Fibroblast of pulmonary artery (primary cell): ENCODE measurements around the gene PPFIBP1.
A peak's percentile ranks its signal among the peaks of the same experiment; 100 is the strongest.

Experiments used
- DNase-seq: peaks from one replicate; pipeline ENCODE4 v3.0.0-alpha.2; 2010; ENCODE audit warnings: low read depth
- H3K4me3 ChIP-seq: replicated peaks from 2 replicates; pipeline ENCODE4 v1.5.1; 2011; ENCODE audit warnings: low read depth, mild to moderate bottlenecking, control low read depth, low read length, moderate library complexity
- TF ChIP-seq, protein P1 (sequence below): IDR thresholded peaks from 2 replicates; pipeline ENCODE4 v1.5.1; 2011; ENCODE audit warnings: mild to moderate bottlenecking, control low read depth, low read length, inconsistent platforms; ENCODE audit errors: missing control alignments

The PPFIBP1 gene

DNA sequence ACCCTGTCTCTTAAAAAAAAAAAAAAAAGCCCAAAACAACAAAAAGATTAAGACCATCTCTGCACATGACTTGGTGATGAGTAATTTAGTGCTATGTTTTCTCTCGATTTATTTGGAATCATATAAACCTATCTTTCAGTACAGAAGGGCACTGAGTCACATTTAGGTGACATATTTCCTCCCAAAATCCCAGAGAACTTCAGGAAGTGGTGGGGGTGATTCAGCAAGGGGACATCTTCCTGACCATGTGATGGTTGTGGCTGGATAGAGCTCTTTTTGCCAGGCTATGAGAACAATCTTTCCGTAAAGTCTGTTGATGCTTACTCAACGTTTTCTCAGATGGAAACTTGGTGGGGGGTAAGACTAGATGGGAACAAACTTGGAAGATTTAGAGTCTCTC is 50.0 kb downstream of the PPFIBP1 start:
- no peak overlapping the region for H3K4me3 ChIP-seq
- TF ChIP-seq, protein P1, sequence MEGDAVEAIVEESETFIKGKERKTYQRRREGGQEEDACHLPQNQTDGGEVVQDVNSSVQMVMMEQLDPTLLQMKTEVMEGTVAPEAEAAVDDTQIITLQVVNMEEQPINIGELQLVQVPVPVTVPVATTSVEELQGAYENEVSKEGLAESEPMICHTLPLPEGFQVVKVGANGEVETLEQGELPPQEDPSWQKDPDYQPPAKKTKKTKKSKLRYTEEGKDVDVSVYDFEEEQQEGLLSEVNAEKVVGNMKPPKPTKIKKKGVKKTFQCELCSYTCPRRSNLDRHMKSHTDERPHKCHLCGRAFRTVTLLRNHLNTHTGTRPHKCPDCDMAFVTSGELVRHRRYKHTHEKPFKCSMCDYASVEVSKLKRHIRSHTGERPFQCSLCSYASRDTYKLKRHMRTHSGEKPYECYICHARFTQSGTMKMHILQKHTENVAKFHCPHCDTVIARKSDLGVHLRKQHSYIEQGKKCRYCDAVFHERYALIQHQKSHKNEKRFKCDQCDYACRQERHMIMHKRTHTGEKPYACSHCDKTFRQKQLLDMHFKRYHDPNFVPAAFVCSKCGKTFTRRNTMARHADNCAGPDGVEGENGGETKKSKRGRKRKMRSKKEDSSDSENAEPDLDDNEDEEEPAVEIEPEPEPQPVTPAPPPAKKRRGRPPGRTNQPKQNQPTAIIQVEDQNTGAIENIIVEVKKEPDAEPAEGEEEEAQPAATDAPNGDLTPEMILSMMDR = no peak
- peak; percentile 93 for DNase-seq

DNA sequence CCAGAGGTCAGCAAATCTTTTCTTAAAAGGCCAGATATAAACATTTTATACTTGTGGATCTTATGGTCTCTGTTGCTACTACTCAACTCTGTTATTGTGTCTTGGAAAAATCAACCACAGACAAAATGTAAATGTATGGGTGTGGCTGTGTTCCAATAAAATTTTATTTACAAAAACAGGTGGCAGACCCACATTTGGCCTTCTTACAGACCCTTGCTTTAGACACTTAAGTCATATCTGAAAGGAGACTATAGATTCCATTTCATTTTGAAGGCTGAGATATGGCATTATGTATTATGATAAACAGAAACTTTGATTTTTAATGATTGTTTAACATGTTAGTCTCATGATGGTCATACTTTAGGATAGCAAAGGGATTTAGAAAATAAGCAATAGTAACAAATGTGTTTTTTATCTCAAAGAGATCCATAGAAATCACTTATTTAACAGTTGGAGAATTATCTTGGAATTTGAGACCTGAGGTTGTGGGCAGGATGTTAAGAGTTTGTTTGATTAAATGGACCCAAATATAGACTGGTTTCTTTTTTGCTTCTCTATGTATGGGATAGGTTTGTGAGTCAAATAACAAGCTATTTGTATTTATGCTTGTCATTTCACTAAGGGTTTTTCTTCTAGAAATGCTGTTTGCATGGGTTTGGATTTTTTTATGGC is 51.2 kb downstream of the PPFIBP1 start:
- TF ChIP-seq, protein P1 = no peak
- H3K4me3 ChIP-seq = no peak overlapping the region
- DNase-seq = no peak

DNA sequence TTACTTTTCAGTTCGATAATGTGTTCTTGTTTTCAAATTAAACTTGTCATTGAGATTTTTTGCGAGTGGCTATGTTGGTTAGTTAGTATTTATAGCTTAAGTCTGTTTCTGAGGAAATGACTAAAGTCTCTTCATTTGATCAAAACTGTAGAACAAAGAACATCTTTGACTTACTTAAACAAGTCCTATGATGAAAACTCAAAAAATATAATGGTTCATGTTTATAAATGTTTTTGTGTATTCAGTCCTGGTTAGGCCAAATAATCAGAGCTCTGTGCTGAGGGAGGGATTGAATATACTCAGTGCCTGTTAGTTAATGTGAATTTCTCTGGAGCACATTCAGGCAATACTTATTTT is 51.7 kb downstream of the PPFIBP1 start:
- no peak overlapping the region for H3K4me3 ChIP-seq
- TF ChIP-seq, protein P1 = no peak
- DNase-seq = no peak

DNA sequence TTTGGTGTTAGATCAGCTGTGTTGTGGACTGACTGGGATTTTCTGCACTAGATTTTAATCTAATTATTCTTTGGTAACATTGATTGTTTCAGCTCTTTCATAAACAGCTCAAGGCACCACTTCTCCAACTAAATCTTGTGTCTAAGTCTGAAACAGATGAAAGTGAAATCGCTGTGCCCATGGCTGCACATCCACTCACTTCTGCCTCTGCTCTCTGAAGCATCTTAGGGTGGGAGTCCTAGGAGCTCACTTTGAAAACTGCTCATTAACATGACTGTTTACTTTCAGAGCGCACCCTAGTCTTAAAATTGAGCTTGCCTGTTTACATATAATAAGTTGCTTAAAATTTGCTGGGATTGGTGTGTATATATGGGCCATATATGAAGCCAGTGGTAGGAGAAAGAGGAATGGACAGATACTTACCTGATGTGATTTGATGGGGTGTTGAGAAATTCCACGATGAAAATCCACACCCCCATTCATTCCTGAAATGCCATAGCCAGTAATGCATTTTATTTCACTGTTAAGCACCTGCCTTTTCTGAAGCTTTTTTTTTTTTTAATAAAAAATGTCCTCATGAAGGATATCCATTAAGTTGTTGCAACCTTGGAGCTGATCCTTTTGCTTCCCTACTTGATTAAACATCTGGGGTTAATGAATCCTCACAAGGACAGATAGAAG is 52.8 kb downstream of the PPFIBP1 start:
- no peak for DNase-seq
- TF ChIP-seq, protein P1 = no peak
- no peak overlapping the region for H3K4me3 ChIP-seq

DNA sequence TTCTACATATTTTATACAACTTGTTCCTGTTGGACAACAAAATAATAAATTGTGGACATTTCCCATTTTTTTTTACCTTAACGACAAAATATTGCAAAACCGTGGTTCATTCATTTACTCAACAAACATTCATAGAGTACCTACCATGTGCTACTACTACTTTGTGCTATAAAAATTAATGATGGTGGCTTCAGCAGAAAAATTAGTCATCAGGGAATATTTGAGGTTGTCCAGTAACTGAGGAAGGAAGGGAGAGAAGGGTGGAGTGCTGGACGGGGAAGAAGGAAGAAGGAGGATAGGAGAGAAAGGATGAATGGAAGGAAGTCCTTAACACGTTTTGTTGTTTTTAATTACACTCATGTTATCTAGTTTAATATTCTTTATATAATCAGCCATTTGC is 53.7 kb downstream of the PPFIBP1 start:
- no peak overlapping the region for H3K4me3 ChIP-seq
- TF ChIP-seq, protein P1 = no peak
- DNase-seq = no peak

DNA sequence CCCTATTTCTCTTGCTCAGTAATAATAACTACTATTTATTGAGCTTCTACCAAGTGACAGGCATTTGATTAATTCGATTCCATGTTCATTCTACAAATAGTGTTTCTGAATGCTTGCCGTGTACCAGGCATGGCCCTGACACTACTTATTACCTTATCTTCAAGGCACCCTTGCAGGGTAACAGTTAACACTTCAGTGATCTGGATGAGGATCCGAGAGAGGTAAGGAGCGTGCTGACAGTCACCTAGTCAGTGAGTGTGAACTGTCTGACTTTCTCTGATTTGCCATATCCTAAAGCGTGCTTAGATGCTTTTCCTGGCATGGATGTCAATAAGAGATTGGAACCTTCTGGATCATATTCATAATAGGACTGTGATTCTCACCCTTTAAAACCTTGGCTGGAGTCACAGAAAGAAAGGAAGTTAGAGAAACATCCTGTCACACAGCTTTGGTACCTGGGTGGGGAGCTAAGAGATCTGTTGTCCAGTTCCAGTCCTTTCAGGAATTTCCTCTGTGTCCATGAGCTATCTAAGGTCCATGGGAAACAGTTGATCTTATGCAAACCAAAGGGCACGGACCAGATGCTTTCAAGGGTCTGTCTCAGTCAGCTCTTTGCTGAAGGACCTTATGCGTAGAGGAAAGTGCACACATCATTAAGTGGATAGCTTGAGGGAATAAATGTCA is 54.8 kb downstream of the PPFIBP1 start:
- DNase-seq = no peak
- H3K4me3 ChIP-seq = no peak overlapping the region
- TF ChIP-seq, protein P1 = no peak
